ENCODE measurements around the gene PANK1.
A peak's percentile ranks its signal among the peaks of the same experiment; 100 is the strongest.

The PANK1 gene

GRCh38 chr10:89615824-89616223 lies 29.2 kb downstream of the PANK1 start:
- DNase-seq: peak; percentile 6

DNA sequence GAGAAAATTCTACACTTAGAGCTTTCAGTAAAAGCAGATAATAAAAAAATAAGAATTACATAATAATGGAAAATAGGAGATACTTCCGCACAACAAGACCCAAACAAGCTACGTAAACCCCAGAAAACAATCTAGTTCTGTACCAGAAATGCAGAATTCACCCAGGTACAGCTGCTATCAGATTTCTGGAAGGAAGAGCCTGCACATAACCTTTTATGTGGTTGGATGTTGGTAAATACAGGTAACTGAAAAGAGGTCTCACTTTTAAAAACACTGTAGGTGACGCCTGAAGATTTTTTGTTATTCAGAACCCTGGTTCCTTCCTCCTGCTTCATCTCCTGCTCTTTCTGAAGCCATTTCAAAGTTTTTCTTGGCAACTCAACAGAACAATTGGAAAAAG lies 29.9 kb downstream of the PANK1 start:
- no peak for DNase-seq

GRCh38 chr10:89613582-89613981 lies 31.5 kb downstream of the PANK1 start:
- no peak for DNase-seq

DNA sequence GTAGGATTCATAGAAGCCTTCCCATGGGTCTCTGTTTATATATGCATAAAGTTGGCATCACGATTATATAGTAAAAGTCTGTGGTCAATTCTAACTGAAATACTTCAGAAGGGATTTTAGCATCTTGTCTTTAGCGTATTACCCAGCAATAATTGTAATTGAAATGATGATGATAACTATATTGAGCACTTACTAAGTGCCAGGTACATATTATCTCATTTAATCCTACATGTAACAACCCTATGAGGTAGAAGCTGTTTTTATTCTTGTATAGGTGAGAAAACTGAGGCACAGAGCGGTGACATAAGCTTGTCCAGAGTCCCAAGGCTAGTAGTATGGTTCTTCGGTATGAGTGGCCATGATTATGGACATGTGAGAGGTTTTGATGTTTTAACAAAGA lies 33.8 kb downstream of the PANK1 start:
- DNase-seq: no peak

DNA sequence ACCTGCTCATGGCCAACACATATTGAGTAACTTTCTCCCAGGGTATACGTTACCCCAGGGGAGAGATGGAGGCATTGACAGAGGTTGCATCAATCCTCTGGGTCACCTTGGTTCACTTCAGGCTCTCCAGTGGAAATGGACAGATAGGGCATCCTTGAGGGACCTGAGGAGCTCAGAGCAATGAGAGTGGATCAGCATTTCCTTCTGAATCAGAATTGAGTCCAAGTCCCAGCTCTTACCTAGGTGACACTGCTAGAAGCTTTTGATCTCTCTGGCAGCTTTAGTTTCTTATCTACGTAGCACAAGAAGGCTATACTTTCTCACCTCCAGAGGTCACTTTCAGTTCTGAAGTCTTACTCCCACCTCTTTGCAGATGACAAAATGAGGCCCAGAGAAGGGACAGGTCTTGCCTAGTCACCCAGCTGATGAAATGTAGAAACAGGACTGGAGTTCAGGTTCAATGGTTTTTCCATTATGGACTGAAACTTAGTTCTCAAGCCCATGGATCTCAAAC lies 35.2 kb downstream of the PANK1 start:
- DNase-seq: no peak

- DNase-seq: no peak
Observed at GRCh38 chr10:89604200-89604599, 40.8 kb downstream of the PANK1 start.

DNA sequence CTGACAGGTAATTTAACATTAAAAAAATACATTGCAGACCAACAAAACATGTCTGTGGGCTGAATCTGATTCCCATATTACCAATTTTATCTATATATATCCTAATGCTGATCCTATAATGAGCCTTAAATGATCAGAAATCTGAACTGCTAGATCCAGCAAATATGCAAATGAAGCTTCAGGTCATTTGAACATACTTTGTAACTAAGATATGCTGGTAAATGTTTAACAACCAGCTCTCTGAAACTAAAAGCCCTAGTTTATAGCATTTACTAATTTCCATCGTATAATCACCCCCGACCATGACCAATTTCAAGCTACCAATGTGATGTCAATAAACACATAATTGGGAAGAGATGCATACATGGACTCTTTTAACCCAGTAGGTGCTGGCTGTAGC lies 42.1 kb downstream of the PANK1 start:
- no peak for DNase-seq

DNA sequence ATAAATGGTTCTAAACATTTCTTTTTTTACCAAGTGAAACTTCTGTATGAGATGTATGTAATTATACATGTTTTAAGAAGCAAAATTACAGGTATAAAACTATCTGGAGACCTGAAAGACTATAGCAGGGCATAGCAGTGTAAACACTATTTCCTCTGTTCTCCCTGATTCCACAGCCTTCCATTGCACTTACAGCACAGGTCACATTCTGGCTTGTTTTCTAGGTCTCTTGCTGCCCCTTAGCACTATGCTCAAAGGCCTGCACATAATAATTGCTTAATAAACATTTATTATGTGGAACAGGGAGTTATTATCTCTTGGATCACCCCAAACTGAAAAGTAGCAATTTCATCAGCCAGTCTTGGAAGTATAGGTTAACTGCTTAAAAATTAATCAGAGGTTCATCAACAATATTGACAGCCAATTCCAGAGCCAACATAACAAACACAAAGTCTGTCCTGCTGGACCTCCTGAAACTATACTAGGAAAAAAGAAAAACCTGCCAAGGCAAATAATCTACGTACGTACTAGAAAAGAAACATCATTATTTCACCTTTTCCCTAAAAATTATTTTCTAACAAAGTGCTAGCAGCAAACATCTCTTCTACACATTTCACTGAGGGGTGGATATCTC lies 43.2 kb downstream of the PANK1 start:
- no peak for DNase-seq

- DNase-seq: peak; percentile 4
Observed at GRCh38 chr10:89600041-89600440, 45.0 kb downstream of the PANK1 start.

- DNase-seq: no peak
Observed at GRCh38 chr10:89593043-89593442, 52.0 kb downstream of the PANK1 start.

- DNase-seq: no peak
Observed at GRCh38 chr10:89592539-89592938, 52.5 kb downstream of the PANK1 start.

DNA sequence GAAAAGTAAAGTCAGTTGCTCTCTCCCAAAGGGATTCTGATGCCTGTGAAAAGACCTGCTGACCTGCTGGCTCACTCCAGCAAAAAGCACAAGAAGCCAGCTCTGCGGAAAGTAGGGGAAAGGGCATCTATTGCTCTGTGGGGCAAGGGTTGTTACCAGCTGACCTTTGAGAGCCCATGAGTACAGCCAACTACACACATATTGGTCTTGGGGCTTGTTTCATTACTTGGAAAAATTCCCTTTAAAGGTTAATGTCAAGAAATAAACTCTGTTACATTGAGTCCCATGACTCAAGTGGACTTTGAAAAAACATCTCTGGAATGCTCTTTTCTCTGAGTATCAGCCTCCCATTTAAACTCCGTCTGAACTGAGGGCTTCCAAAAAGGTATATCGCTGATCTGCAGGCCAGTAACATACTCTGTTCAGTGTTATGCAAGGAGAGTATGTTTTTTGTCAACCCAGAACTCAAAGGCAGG lies 53.2 kb downstream of the PANK1 start:
- no peak for DNase-seq

DNA sequence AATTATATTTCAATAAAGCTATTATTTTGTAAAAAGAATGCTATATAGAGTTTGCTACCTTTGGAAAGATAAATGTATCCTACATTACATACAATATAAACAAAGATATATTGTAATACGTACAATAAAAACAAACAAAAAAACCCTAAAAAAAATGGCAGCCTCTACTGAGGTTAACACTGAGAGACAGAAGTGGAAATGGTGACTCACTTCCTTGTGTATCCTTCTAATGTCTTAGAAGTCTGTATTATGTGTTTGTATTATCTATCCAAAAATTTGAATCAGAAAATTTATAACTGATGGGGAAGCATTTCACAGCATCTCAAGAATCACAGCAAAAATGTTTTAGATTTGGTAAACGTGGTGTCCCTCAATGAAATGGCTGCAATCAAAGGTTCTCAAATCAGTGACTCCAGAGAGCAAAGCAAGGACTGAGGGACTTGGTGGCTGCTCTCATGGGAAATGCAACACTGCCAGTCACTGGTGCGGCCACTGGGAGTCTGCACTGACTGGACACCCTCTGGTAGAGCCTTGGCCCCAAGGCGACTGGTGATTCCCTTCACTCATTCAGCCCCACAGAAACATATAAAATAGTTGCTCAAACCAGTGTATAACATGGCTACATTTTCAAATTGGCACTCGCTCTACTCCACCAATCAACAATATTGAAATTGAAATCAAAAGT lies 53.8 kb downstream of the PANK1 start:
- DNase-seq: no peak

- DNase-seq: no peak
Observed at GRCh38 chr10:89590326-89590725, 54.7 kb downstream of the PANK1 start.

DNA sequence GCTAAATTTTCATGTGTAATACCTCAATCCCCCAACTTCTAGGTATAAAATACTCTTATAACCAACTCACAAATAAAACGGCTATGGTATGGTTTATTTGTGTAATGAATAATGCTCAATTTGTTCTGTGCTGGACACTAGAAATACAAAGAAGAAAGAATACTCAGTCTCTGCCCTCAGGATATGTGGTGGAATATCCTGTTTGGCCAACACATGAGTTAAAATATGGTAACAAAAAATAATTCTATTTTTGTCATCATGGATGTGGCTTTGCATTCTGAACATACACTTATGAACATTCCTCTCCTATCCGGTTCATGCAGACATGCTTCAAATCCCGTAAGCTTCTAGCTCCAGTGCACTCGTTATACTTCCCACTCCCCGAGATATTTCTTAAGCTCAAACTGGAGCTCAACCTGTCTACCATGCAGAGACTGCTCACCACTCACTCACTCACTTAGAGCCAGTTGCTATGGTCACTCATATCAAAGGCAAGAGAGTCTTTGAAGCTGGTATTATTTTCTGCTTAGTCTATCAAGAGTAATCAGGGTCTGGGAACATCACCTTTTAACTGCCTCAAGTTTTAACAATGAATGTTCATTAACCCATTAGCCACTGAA lies 55.8 kb downstream of the PANK1 start:
- DNase-seq: no peak

DNA sequence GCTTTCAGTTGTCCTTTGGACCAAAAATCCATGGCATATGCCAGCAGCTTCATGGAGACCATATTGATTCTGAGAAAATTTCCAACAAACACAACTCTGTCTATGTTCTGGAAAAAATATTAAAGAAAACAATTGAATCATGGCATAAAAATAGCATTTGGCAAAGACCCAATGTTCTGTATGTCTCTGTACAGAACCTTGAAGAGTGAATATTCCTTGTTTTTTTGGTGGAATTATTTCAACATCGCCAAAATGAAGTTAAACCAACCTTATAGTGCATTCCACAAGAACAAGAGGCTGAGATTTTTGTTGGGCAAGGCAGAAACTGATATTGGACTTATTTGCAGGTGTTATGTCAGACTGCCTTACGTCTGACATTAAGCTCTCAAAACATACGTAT lies 56.4 kb downstream of the PANK1 start:
- DNase-seq: no peak

DNA sequence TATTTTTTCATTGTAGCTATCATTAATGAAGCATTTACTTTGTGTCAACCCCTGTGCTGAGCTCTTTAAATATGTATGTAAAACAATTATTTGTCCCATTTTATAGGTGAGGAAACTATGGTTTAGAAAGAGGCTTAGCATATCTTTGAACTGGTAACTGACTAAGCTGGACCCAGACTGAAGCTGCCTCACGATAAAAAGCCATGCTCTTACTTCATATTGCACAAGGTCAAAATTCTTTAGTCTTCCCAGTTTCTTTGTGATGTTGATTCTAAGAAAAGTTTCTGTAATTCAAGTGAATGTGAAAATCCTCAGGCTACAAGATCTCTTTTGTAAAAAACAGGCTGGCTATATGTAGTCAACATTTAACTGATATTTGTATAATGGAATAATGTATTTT lies 63.0 kb downstream of the PANK1 start:
- no peak for DNase-seq

DNA sequence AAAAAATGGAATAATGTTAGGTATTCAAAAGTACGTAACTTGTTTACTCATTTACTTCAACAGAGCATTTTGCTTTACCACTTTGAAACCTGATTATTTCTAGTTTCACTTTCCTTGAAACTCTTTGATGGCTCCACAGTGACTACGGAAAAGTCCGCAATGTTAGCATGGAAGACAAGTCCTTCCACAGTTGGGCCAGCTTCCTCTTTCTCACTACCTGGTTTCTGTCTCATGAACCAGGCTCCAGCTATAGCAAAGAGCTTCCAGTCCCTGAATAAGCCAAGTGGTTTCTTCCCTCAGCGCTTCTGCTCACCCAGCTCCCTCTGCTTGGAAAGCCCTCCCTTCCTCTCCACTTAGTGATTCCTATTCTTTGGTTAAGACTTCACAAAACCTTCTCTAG lies 64.8 kb downstream of the PANK1 start:
- DNase-seq: no peak

DNA sequence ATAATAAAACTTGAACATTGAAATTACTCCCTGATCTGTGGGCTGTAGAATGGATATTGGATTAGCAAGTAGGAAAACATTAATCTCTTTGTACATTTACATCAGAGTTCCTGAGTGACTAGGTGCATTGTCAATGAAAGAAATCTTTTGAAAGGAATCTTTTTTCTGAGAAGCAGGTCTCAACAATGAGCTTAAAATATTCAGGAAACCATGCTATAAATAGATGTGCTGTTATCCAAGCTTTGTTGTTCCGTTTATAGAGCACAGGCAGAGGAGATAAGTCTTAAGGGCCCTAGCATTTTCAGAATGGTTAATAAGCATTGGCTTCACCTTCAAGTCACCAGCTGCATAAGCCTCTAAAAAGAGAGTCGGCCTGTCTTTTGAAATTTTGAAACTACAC lies 68.3 kb downstream of the PANK1 start:
- no peak for DNase-seq

DNA sequence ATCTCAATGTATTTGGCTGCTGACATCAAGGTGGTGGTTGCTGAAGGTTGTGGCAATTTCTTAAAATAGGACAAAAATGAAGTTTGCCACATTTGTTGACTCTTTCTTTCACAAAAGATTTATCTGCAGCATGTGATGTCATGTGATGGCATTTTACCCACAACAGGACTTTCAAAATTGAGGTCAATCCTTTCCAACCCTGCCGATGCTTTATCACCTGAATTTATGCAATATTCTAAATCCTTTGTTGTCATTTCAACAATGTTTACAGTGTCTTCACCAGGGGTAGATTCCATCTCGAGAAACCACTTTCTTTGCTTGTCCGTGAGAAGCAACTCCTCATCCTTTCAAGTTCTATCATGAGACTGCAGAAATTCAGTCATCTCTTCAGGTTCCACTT lies 69.0 kb downstream of the PANK1 start:
- no peak for DNase-seq

- peak; percentile 60 for DNase-seq
Observed at GRCh38 chr10:89575031-89575430, 70.0 kb downstream of the PANK1 start.

DNA sequence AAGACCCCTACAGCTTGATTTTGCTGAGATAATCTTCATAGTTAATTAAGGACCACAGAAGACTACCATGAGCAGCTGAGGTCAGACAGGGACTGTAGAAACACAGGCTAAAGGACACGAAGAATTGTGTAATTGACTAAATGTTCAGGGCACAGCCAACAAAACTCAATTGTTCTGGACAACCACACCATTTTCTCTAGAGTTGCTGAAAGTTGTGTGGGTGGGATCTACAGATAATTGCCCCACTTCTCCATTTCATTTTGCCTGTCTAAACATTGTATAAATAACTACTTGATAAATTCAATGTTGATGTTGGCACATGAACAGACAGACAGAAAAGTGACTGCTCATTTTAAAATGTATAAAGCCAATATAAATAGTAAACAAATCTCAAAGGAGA lies 70.7 kb downstream of the PANK1 start:
- DNase-seq: no peak

GRCh38 chr10:89567576-89568245 lies 77.3 kb downstream of the PANK1 start:
- peak; percentile 4 for DNase-seq

Data from fibroblast of skin of abdomen (primary cell).